Measurements from ENCODE around the gene COL6A6. TPM values are rescaled to one million over a fixed set of nuclear protein-coding genes. Genes with fewer than 3 reads are reported as not detected.
"Not testable (repeated sequence)": the region's sequence is repeated elsewhere in the genome, so short reads cannot be mapped to it uniquely, and the experiment has no call there.

The COL6A6 gene
- total RNA-seq, 4 donors from 2014 or later, result 0.24 to 0.67 (median 0.45) TPM; not detected in 1

GRCh38 chr3:130546920-130547679 lies 30.1 kb downstream of the COL6A6 start:
- TF ChIP-seq, protein P1, sequence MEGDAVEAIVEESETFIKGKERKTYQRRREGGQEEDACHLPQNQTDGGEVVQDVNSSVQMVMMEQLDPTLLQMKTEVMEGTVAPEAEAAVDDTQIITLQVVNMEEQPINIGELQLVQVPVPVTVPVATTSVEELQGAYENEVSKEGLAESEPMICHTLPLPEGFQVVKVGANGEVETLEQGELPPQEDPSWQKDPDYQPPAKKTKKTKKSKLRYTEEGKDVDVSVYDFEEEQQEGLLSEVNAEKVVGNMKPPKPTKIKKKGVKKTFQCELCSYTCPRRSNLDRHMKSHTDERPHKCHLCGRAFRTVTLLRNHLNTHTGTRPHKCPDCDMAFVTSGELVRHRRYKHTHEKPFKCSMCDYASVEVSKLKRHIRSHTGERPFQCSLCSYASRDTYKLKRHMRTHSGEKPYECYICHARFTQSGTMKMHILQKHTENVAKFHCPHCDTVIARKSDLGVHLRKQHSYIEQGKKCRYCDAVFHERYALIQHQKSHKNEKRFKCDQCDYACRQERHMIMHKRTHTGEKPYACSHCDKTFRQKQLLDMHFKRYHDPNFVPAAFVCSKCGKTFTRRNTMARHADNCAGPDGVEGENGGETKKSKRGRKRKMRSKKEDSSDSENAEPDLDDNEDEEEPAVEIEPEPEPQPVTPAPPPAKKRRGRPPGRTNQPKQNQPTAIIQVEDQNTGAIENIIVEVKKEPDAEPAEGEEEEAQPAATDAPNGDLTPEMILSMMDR (IDR thresholded peaks at IDR 0.05), result no peak
- TF ChIP-seq POLR2A (IDR thresholded peaks at IDR 0.05), result no peak
- no peak overlapping the region for H3K27ac ChIP-seq
- no peaks in the 10 kb centered on the region for H3K4me1 ChIP-seq
- 87 to 92% methylated on average over 11 to 15 of the region's 29 CpGs for WGBS, 2 donors
- H3K4me3 ChIP-seq (replicated peaks in 1 of 3), result no peak overlapping the region
- H3K9me3 ChIP-seq, result no peaks in the 10 kb centered on the region
- no peak for DNase-seq
- H3K36me3 ChIP-seq, result no peaks in the 10 kb centered on the region
- intact Hi-C loops (cut with DNase I), result no loop called here
- no peaks in the 10 kb centered on the region for H3K27me3 ChIP-seq

DNA sequence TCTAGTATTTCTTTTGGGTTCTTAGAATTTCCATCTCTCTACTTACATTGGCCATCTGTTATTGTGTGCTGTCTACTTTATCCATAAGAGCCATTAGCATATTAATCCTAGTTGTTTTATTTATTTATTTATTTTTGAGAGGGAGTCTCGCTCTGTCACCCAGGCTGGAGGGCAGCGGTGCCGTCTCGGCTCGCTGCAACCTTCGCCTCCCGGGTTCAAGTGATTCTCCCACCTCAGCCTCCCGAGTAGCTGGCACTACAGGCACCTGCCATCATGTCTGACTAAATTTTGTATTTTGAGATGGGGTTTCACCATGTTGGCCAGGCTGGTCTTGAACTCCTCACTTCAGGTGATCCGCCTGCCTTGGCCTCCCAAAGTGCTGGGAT lies 30.7 kb downstream of the COL6A6 start:
- DNase-seq; H3K4me3 ChIP-seq (replicated peaks in 1 of 3); H3K4me1 ChIP-seq; intact Hi-C loops (cut with DNase I); H3K36me3 ChIP-seq; H3K27ac ChIP-seq; H3K9me3 ChIP-seq; H3K27me3 ChIP-seq: not testable (repeated sequence)
- WGBS, 2 donors, result 85 to 87% methylated on average over 9 of the region's 9 CpGs

DNA sequence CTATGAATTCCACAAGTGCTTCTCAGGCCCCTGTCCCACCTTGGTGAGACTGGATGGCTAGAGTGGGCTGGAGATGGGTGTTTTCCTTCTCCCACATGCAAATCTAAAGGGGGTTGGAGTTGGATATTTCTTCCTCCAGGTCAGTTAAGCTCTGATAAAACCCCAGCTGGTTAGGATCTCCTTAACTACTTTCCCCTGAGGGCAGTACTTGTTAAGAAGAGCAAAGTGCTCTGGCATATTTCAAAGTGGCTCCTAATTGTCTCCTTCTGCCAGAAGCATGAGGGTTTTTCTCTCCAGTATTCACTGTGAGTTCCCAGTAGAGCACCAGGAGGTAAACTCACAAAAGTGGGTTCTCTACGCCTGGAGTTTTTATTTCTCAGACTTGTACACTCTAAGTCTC lies 31.4 kb downstream of the COL6A6 start:
- WGBS, 2 donors, result 78 to 95% methylated on average over 1 of the region's 1 CpG
- no peak for DNase-seq

DNA sequence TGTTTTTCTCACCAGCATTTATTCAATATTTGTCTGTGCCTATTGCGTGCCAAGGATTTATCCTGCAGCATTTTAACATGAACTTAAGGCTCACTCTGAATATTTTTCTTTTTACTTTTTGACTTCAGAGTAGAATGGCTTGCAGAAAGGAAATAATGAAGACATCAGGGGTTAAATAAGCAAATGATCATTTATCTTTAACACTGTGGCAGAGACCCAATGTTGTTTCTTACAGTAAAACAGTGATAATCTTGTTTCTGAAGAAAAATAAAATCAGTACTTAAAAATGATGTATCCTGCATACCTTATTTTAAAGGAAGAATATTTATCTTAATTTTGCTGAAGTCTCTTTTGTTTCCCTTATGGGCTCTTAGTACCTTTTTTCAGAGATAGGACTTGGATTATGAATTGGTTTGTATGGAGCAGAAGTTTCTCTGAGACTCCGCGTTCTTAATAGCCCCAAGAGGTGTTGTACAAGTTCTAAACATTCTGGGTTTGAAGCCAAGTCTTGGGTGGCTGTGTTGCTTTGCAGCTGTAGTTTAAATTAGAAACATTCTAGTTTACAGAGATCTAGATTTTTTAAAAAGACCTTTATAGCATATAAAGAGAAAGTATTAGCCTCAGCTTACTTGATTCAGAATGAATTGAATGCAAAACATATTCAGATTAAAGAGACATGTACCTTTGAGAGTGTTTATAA lies 40.5 kb downstream of the COL6A6 start:
- 49 to 58% methylated on average over 3 of the region's 3 CpGs for WGBS, 2 donors
- no peak for DNase-seq
- peaks cover 0 to 5% of the 10 kb centered on the region in 2 donors for H3K4me1 ChIP-seq
- no peaks in the 10 kb centered on the region for H3K27me3 ChIP-seq
- TF ChIP-seq, protein P1 (IDR thresholded peaks at IDR 0.05), result no peak
- TF ChIP-seq POLR2A (IDR thresholded peaks at IDR 0.05), result no peak
- no peak overlapping the region for H3K27ac ChIP-seq
- H3K9me3 ChIP-seq, result no peaks in the 10 kb centered on the region
- no peak overlapping the region for H3K4me3 ChIP-seq (replicated peaks in 1 of 3)
- no peaks in the 10 kb centered on the region for H3K36me3 ChIP-seq
- intact Hi-C loops (cut with DNase I), result no loop called here

More for the DNA sequence above, 31.4 kb downstream of the COL6A6 start:
- TF ChIP-seq, protein P1 (IDR thresholded peaks at IDR 0.05), result no peak
- no peak for TF ChIP-seq POLR2A (IDR thresholded peaks at IDR 0.05)
- Histone ChIP-seq H3K4me3 (replicated peaks in 1 of 3) (no peak overlapping the region), H3K4me1 (no peaks in the 10 kb centered on the region), H3K36me3 (no peaks in the 10 kb centered on the region), H3K27me3 (no peaks in the 10 kb centered on the region), H3K27ac (no peak overlapping the region), H3K9me3 (no peaks in the 10 kb centered on the region)
- intact Hi-C loops (cut with DNase I), result no loop called here

- TF ChIP-seq, protein P1 (IDR thresholded peaks at IDR 0.05), result no peak
- TF ChIP-seq POLR2A (IDR thresholded peaks at IDR 0.05), result no peak
- intact Hi-C loops (cut with DNase I), result no loop called here
- Histone ChIP-seq H3K27ac (no peak overlapping the region), H3K4me1 (peaks cover 0 to 5% of the 10 kb centered on the region in 2 donors), H3K9me3 (no peaks in the 10 kb centered on the region), H3K4me3 (replicated peaks in 1 of 3) (no peak overlapping the region), H3K27me3 (no peaks in the 10 kb centered on the region), H3K36me3 (no peaks in the 10 kb centered on the region)
- DNase-seq, result no peak
- WGBS, 2 donors, result 97 to 98% methylated on average over 4 of the region's 4 CpGs
Measured at GRCh38 chr3:130558366-130558765, 41.4 kb downstream of the COL6A6 start.

All from thyroid gland (tissue), 4 donors.